SU-DHL-6 (cell line): Measurements from ENCODE around the gene AMDHD2.
"Not testable (repeated sequence)": the region's sequence is repeated elsewhere in the genome, so short reads cannot be mapped to it uniquely, and the experiment has no call there.

Experiments used
- H2AFZ ChIP-seq: fragments of 200-600 bp; sonication (generic); 2 replicates; pipeline ENCODE4 v1.6.1; 2014; ENCODE audit warnings: low read depth, mild to moderate bottlenecking, moderate library complexity, mixed read lengths, antibody characterized with exemption, low read length; ENCODE audit not compliant: severe bottlenecking
- H3F3A ChIP-seq: fragments of 200-600 bp; shearing (Covaris generic); 2 replicates; pipeline ENCODE4 v1.6.0; 2016; ENCODE audit warnings: antibody characterized with exemption, mild to moderate bottlenecking; ENCODE audit not compliant: insufficient read depth
- H3K27ac ChIP-seq: fragments of 200-600 bp; sonication (generic); 2 replicates; pipeline ENCODE4 v1.5.1; 2016; ENCODE audit warnings: low read depth, mild to moderate bottlenecking, low read length, moderate library complexity, mixed read lengths
- H3K27me3 ChIP-seq: fragments of 200-600 bp; sonication (generic), shearing (Covaris generic); 2 replicates; pipeline ENCODE4 v1.6.0; 2014; ENCODE audit warnings: mild to moderate bottlenecking, low read length
- H3K36me3 ChIP-seq: fragments of 200-600 bp; sonication (generic); 2 replicates; pipeline ENCODE4 v1.6.1; 2014; ENCODE audit warnings: mild to moderate bottlenecking, low read length, mixed read lengths
- H3K4me2 ChIP-seq: fragments of 300-600, 200-600 bp; shearing (Covaris generic), sonication (generic); 2 replicates; pipeline ENCODE4 v1.6.0; 2014; ENCODE audit warnings: low read length, low read depth, mild to moderate bottlenecking; ENCODE audit not compliant: poor library complexity, severe bottlenecking
- H3K4me3 ChIP-seq: fragments of 200-600 bp; sonication (generic); 2 replicates; pipeline ENCODE4 v1.5.1; 2014; ENCODE audit warnings: antibody characterized with exemption, low read length, mild to moderate bottlenecking, mixed read lengths; ENCODE audit not compliant: insufficient read depth, poor library complexity, severe bottlenecking
- H3K79me2 ChIP-seq: fragments of 200-600 bp; sonication (generic); 2 replicates; pipeline ENCODE4 v1.6.1; 2014; ENCODE audit warnings: mild to moderate bottlenecking, low read length, moderate library complexity; ENCODE audit not compliant: insufficient read depth
- H3K9ac ChIP-seq: fragments of 200-600 bp; sonication (generic); 2 replicates; pipeline ENCODE4 v1.7.0; 2014; ENCODE audit warnings: mild to moderate bottlenecking, low read length
- H3K9me2 ChIP-seq: fragments of 200-600 bp; sonication (generic); replicated peaks from 2 replicates; pipeline ENCODE4 v1.6.1; 2014; ENCODE audit warnings: low read length; ENCODE audit not compliant: insufficient read depth
- H3K9me3 ChIP-seq: fragments of 200-600 bp; sonication (generic); 2 replicates; pipeline ENCODE4 v1.6.1; 2014; ENCODE audit warnings: low read length, mixed read lengths; ENCODE audit not compliant: insufficient read depth
- H4K20me1 ChIP-seq: fragments of 200-600 bp; sonication (generic); 2 replicates; pipeline ENCODE4 v1.6.1; 2014; ENCODE audit warnings: low read depth, mild to moderate bottlenecking, antibody characterized with exemption, low read length, moderate library complexity, mixed read lengths
- EZH2phosphoT487 ChIP-seq: fragments of 200-600 bp; sonication (generic), shearing (Covaris generic); conservative IDR thresholded peaks from 2 replicates; pipeline ENCODE4 v1.6.1; 2018; ENCODE audit warnings: mild to moderate bottlenecking, antibody characterized with exemption, low read length, moderate library complexity, mixed read lengths
- TF ChIP-seq, protein P1 (sequence below): fragments of 200-600 bp; sonication (generic); IDR thresholded peaks from one replicate; pipeline ENCODE4 v1.5.1; 2017; ENCODE audit warnings: antibody characterized with exemption, mild to moderate bottlenecking, low read length, moderate library complexity; ENCODE audit not compliant: insufficient read depth, poor library complexity, severe bottlenecking

The AMDHD2 gene

DNA sequence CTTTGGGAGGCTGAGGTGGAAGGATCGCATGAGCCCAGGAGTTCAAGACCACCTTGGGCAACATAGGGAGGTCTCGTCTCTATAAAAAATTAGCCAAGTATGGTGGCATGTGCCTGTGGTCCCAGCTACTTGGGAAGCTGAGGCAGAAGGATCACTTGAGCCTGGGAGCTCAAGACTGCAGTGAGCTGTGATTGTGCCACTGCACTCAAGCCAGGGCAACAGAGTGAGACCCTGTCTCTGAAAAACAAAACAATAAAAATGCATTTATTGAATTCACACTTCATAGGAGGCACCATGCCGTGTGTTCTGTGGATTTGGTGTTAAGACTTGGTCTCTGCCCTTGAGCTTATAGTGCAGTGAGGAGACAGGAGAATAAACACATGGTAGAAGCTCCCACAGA is 42.8 kb upstream of the AMDHD2 start:
- no peak overlapping the region for H3K4me3 ChIP-seq
- H4K20me1 ChIP-seq, result no peaks in the 10 kb centered on the region; the same call in 1 of the 2 replicates
- H3K27ac ChIP-seq, result no peak overlapping the region
- TF ChIP-seq, protein P1, sequence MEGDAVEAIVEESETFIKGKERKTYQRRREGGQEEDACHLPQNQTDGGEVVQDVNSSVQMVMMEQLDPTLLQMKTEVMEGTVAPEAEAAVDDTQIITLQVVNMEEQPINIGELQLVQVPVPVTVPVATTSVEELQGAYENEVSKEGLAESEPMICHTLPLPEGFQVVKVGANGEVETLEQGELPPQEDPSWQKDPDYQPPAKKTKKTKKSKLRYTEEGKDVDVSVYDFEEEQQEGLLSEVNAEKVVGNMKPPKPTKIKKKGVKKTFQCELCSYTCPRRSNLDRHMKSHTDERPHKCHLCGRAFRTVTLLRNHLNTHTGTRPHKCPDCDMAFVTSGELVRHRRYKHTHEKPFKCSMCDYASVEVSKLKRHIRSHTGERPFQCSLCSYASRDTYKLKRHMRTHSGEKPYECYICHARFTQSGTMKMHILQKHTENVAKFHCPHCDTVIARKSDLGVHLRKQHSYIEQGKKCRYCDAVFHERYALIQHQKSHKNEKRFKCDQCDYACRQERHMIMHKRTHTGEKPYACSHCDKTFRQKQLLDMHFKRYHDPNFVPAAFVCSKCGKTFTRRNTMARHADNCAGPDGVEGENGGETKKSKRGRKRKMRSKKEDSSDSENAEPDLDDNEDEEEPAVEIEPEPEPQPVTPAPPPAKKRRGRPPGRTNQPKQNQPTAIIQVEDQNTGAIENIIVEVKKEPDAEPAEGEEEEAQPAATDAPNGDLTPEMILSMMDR, result no peak
- no peak for TF ChIP-seq EZH2phosphoT487
- H3K9me2 ChIP-seq, result no peaks in the 10 kb centered on the region
- H3K9me3 ChIP-seq, result no peaks in the 10 kb centered on the region
- peaks cover 6% of the 10 kb centered on the region; the same call in 1 of the 2 replicates for H3F3A ChIP-seq
- H3K36me3 ChIP-seq, result no peaks in the 10 kb centered on the region
- no peak overlapping the region for H3K9ac ChIP-seq
- H3K79me2 ChIP-seq, result no peaks in the 10 kb centered on the region
- no peak overlapping the region for H2AFZ ChIP-seq
- H3K4me2 ChIP-seq, result no peak overlapping the region
- no peaks in the 10 kb centered on the region for H3K27me3 ChIP-seq

DNA sequence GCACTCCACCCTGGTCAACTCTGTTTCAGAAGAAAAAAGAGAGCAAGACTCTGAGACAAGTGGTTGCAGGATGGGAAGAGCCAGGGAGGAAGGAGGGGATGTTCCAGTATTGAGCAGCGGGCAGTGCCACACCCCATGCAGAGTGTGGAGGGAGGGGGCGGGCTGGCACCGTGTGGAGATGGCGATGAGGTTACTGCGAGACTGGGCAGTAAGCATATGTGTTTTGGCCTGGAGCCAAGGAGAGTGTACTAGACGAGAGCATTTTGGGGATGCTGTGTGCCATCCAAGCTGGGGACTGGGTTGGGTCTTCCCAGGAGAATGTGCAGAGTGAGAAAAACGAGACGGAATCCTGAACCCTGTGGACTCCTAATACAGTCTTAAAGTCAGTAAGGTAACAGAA is 41.9 kb upstream of the AMDHD2 start:
- H3K9me3 ChIP-seq, result no peaks in the 10 kb centered on the region
- no peaks in the 10 kb centered on the region; the same call in 1 of the 2 replicates for H4K20me1 ChIP-seq
- no peak overlapping the region for H3K9ac ChIP-seq
- H3K4me2 ChIP-seq, result no peak overlapping the region
- no peaks in the 10 kb centered on the region for H3K79me2 ChIP-seq
- no peak overlapping the region for H3K27ac ChIP-seq
- H2AFZ ChIP-seq, result no peak overlapping the region
- no peaks in the 10 kb centered on the region for H3K9me2 ChIP-seq
- H3K36me3 ChIP-seq, result no peaks in the 10 kb centered on the region
- no peaks in the 10 kb centered on the region for H3K27me3 ChIP-seq
- H3K4me3 ChIP-seq, result no peak overlapping the region
- TF ChIP-seq EZH2phosphoT487, result no peak
- TF ChIP-seq, protein P1, result no peak
- peaks cover 2% of the 10 kb centered on the region; the same call in 1 of the 2 replicates for H3F3A ChIP-seq

DNA sequence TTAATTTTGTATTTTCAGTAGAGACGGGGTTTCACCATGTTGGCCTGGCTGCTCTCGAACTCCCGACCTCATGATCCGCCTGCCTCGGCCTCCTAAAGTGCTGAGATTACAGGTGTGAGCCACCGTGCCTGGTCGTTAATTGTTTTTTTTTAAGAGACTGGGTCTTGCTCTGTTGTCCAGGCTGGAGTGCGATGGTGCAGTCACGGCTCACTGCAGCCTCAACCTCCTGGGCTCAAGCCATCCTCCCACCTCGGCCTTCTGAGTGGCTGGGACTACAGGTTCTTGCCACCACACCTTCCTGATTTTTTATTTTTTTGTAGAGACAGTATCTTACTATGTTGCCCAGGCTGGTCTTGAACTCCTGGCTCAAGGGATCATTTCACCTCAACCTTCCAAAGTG is 40.2 kb upstream of the AMDHD2 start:
- H3K9ac ChIP-seq, H3K9me3 ChIP-seq, H3K4me3 ChIP-seq, H3K27me3 ChIP-seq, H3K36me3 ChIP-seq, H3K27ac ChIP-seq, H3K9me2 ChIP-seq, H2AFZ ChIP-seq, H3K4me2 ChIP-seq, H4K20me1 ChIP-seq, H3F3A ChIP-seq, H3K79me2 ChIP-seq: not testable (repeated sequence)

DNA sequence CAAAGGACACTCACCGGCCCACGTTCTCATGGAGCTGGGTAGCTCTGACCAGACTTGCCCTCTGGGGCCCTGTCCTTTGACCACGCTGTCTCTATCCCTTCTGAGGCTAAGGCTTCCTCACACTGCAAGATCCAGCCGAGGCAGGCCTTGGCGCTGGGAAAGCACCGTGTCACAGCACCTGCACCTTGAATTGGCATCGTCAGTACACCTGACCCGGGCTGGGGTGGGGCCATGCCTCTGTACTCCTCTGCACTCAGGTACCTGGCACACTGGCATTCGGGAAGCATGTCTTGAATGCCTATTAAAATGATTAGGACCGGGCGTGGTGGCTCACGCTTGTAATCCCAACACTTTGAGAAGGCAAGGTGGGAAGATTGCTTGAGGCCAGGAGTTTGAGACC is 39.2 kb upstream of the AMDHD2 start:
- Histone ChIP-seq H3K27ac (no peak overlapping the region), H3K36me3 (no peaks in the 10 kb centered on the region), H3K9me3 (no peaks in the 10 kb centered on the region), H3K9me2 (no peaks in the 10 kb centered on the region), H3F3A (no peaks in the 10 kb centered on the region), H3K4me2 (no peak overlapping the region), H3K9ac (no peak overlapping the region), H4K20me1 (no peaks in the 10 kb centered on the region; the same call in 1 of the 2 replicates), H3K79me2 (no peaks in the 10 kb centered on the region), H2AFZ (no peak overlapping the region), H3K27me3 (no peaks in the 10 kb centered on the region), H3K4me3 (no peak overlapping the region)
- no peak for TF ChIP-seq EZH2phosphoT487
- TF ChIP-seq, protein P1, result no peak
